Measurements from ENCODE around the gene CARNS1. TPM values are rescaled to one million over a fixed set of nuclear protein-coding genes. Genes with fewer than 3 reads are reported as not detected.
A peak's percentile ranks its signal among the peaks of the same experiment; 100 is the strongest.

Gene CARNS1
- total and polyA plus RNA-seq, 2 donors (not counting 1 experiment from before 2014, with no cell fraction given): 0.05 to 0.17 TPM

- no peaks in the 10 kb centered on the region for H3K27me3 ChIP-seq (ENCODE audit: control insufficient read depth, insufficient read depth, low read length)
- no peak overlapping the region for H3K9ac ChIP-seq (ENCODE audit: insufficient read depth, low read length)
- no peak overlapping the region for H3K4me2 ChIP-seq (ENCODE audit: extremely low read depth, insufficient read depth, low read length)
- no peak for DNase-seq (ENCODE audit: low read depth in 2 of 2)
- H2AFZ ChIP-seq (ENCODE audit: low read length): no peak overlapping the region
- H3K36me3 ChIP-seq (ENCODE audit: control insufficient read depth, insufficient read depth, low read length): peaks cover 22% of the 10 kb centered on the region
- H4K20me1 ChIP-seq (ENCODE audit: control insufficient read depth, extremely low read depth, insufficient read depth, low read length): no peaks in the 10 kb centered on the region
- H3K27ac ChIP-seq (ENCODE audit: insufficient read depth, low read length): no peak overlapping the region
- no peaks in the 10 kb centered on the region for H3K9me3 ChIP-seq (ENCODE audit: control insufficient read depth, insufficient read depth, low read depth, low read length)
- H3K4me3 ChIP-seq (replicated peaks in 1 of 4; ENCODE audit: control extremely low read depth in 1 of 4, insufficient read depth in 1 of 4, low read depth in 3 of 4, low read length in 4 of 4): no peak overlapping the region
- TF ChIP-seq CTCF (conservative IDR thresholded peaks at IDR 0.05 in 1 of 2, IDR thresholded peaks at IDR 0.05 in 1 of 2; ENCODE audit: low read depth in 1 of 2, low read length in 2 of 2): no peak
- H3K4me1 ChIP-seq (ENCODE audit: control insufficient read depth, extremely low read depth, insufficient read depth, low read length): peaks cover 3% of the 10 kb centered on the region
- peaks cover 11% of the 10 kb centered on the region for H3K79me2 ChIP-seq (ENCODE audit: control insufficient read depth, insufficient read depth, low read length)
These were observed 25.0 kb downstream of the CARNS1 start for GRCh38 chr11:67440229-67441097.

GRCh38 chr11:67441098-67441563, 25.7 kb downstream of the CARNS1 start:
- Histone ChIP-seq H3K79me2 (ENCODE audit: control insufficient read depth, insufficient read depth, low read length) (peaks cover 11% of the 10 kb centered on the region), H3K4me1 (ENCODE audit: control insufficient read depth, extremely low read depth, insufficient read depth, low read length) (peaks cover 3% of the 10 kb centered on the region), H3K27me3 (ENCODE audit: control insufficient read depth, insufficient read depth, low read length) (no peaks in the 10 kb centered on the region), H3K9me3 (ENCODE audit: control insufficient read depth, insufficient read depth, low read depth, low read length) (no peaks in the 10 kb centered on the region), H3K4me2 (ENCODE audit: extremely low read depth, insufficient read depth, low read length) (no peak overlapping the region), H3K36me3 (ENCODE audit: control insufficient read depth, insufficient read depth, low read length) (peaks cover 19% of the 10 kb centered on the region), H3K4me3 (replicated peaks in 1 of 4; ENCODE audit: control extremely low read depth in 1 of 4, insufficient read depth in 1 of 4, low read depth in 3 of 4, low read length in 4 of 4) (no peak overlapping the region), H3K9ac (ENCODE audit: insufficient read depth, low read length) (no peak overlapping the region), H4K20me1 (ENCODE audit: control insufficient read depth, extremely low read depth, insufficient read depth, low read length) (no peaks in the 10 kb centered on the region), H2AFZ (ENCODE audit: low read length) (no peak overlapping the region), H3K27ac (ENCODE audit: insufficient read depth, low read length) (no peak overlapping the region)
- no peak for DNase-seq (ENCODE audit: low read depth in 2 of 2)
- TF ChIP-seq EZH2 (IDR thresholded peaks at IDR 0.05; ENCODE audit: low read length, missing control alignments): no peak
- no peak for TF ChIP-seq CTCF (conservative IDR thresholded peaks at IDR 0.05 in 1 of 2, IDR thresholded peaks at IDR 0.05 in 1 of 2; ENCODE audit: low read depth in 1 of 2, low read length in 2 of 2)

- TF ChIP-seq EZH2 (IDR thresholded peaks at IDR 0.05; ENCODE audit: low read length, missing control alignments): no peak
- TF ChIP-seq CTCF (conservative IDR thresholded peaks at IDR 0.05 in 1 of 2, IDR thresholded peaks at IDR 0.05 in 1 of 2; ENCODE audit: low read depth in 1 of 2, low read length in 2 of 2): no peak
- H3K9ac ChIP-seq (ENCODE audit: insufficient read depth, low read length): peak overlapping the region; percentile 7
- peak overlapping the region in 1 of 4 experiments; percentile 76 for H3K4me3 ChIP-seq (replicated peaks in 1 of 4; ENCODE audit: control extremely low read depth in 1 of 4, insufficient read depth in 1 of 4, low read depth in 3 of 4, low read length in 4 of 4)
- DNase-seq (ENCODE audit: low read depth in 2 of 2): no peak
- no peak overlapping the region for H2AFZ ChIP-seq (ENCODE audit: low read length)
- peaks cover 3% of the 10 kb centered on the region for H3K4me1 ChIP-seq (ENCODE audit: control insufficient read depth, extremely low read depth, insufficient read depth, low read length)
- peaks cover 18% of the 10 kb centered on the region for H3K36me3 ChIP-seq (ENCODE audit: control insufficient read depth, insufficient read depth, low read length)
- H3K27me3 ChIP-seq (ENCODE audit: control insufficient read depth, insufficient read depth, low read length): no peaks in the 10 kb centered on the region
- no peaks in the 10 kb centered on the region for H4K20me1 ChIP-seq (ENCODE audit: control insufficient read depth, extremely low read depth, insufficient read depth, low read length)
- H3K79me2 ChIP-seq (ENCODE audit: control insufficient read depth, insufficient read depth, low read length): peaks cover 11% of the 10 kb centered on the region
- no peak overlapping the region for H3K27ac ChIP-seq (ENCODE audit: insufficient read depth, low read length)
- H3K9me3 ChIP-seq (ENCODE audit: control insufficient read depth, insufficient read depth, low read depth, low read length): no peaks in the 10 kb centered on the region
- peak overlapping the region; percentile 90 for H3K4me2 ChIP-seq (ENCODE audit: extremely low read depth, insufficient read depth, low read length)
These were observed 26.4 kb downstream of the CARNS1 start for GRCh38 chr11:67441731-67442351.

All from fibroblast of lung (primary cell).